Measurements from ENCODE around the gene PARVB.

The PARVB gene

GRCh38 chr22:44205516-44206329, 181.6 kb downstream of the PARVB start:
- no peak for DNase-seq

- DNase-seq: no peak
Observed at GRCh38 chr22:44206330-44206645, 182.2 kb downstream of the PARVB start.

GRCh38 chr22:44206696-44207095, 182.6 kb downstream of the PARVB start:
- DNase-seq: no peak

GRCh38 chr22:44207173-44207980, 183.3 kb downstream of the PARVB start:
- no peak for DNase-seq

- DNase-seq: no peak
Observed at GRCh38 chr22:44207981-44208317, 183.8 kb downstream of the PARVB start.

GRCh38 chr22:44209343-44209742, 185.2 kb downstream of the PARVB start:
- no peak for DNase-seq

GRCh38 chr22:44210722-44211121, 186.6 kb downstream of the PARVB start:
- DNase-seq: no peak

- DNase-seq: no peak
Observed at GRCh38 chr22:44211256-44211945, 187.3 kb downstream of the PARVB start.

GRCh38 chr22:44211946-44212930, 188.1 kb downstream of the PARVB start:
- DNase-seq: no peak

- no peak for DNase-seq
Observed at GRCh38 chr22:44212936-44213335, 188.8 kb downstream of the PARVB start.

- no peak for DNase-seq
Observed at GRCh38 chr22:44213489-44214043, 189.5 kb downstream of the PARVB start.

- DNase-seq: no peak
Observed at GRCh38 chr22:44214187-44214586, 190.1 kb downstream of the PARVB start.

GRCh38 chr22:44214764-44215163, 190.7 kb downstream of the PARVB start:
- no peak for DNase-seq

GRCh38 chr22:44215287-44215686, 191.2 kb downstream of the PARVB start:
- DNase-seq: no peak

- no peak for DNase-seq
Observed at GRCh38 chr22:44217346-44217745, 193.2 kb downstream of the PARVB start.

- no peak for DNase-seq
Observed at GRCh38 chr22:44218071-44218470, 194.0 kb downstream of the PARVB start.

GRCh38 chr22:44219101-44219870, 195.2 kb downstream of the PARVB start:
- no peak for DNase-seq

GRCh38 chr22:44220727-44221680, 196.9 kb downstream of the PARVB start:
- DNase-seq: no peak

- DNase-seq: no peak
Observed at GRCh38 chr22:44221710-44222475, 197.8 kb downstream of the PARVB start.

All from retina (tissue), 1 donor.